Right atrium auricular region (tissue), 2 donors: ENCODE measurements around the gene ALLC. TPM values are rescaled to one million over a fixed set of nuclear protein-coding genes. Genes with fewer than 3 reads are reported as not detected.

ENCODE experiments used
- DNase-seq: peaks from one replicate; pipeline ENCODE4 v3.0.0-alpha.2; 2019; ENCODE audit warnings: low spot score
- H3K27ac ChIP-seq, 2 donors: fragments of 200-600 bp; sonication (generic); 1 replicate in 1 of 2; 2 replicates in 1 of 2; pipeline ENCODE4 v1.5.1; 2016 to 2019
- H3K27me3 ChIP-seq, 2 donors: fragments of 200-600 bp; sonication (generic); one replicate each; pipeline versions ENCODE4 v1.5.1 to v1.6.0; 2017 to 2019
- H3K36me3 ChIP-seq: fragments of 200-600 bp; sonication (generic); one replicate; pipeline ENCODE4 v1.5.1; 2016
- H3K4me1 ChIP-seq, 2 donors: fragments of 200-600 bp; sonication (generic); one replicate each; pipeline versions ENCODE4 v1.5.1 to v1.6.0; 2017 to 2019
- H3K4me3 ChIP-seq, 2 donors: fragments of 200-600 bp; sonication (generic); 1 replicate in 1 of 2; 2 replicates in 1 of 2; pipeline ENCODE4 v1.5.1; 2017 to 2019; ENCODE audit warnings: mild to moderate bottlenecking in 1 of 2, moderate library complexity in 1 of 2
- H3K9me3 ChIP-seq, 2 donors: fragments of 200-600 bp; sonication (generic); one replicate each; pipeline ENCODE4 v1.5.1; 2019
- total RNA-seq, 2 donors: library from RNA; depleted of rRNA; stranded (reverse); fragments of >200 nt; gene quantifications; one replicate each; pipeline ENCODE4 v1.1.0, GENCODE V29; 2016
- TF ChIP-seq, protein P1 (sequence below), 2 donors: fragments of 200-600 bp; sonication (generic); IDR thresholded peaks; one replicate each; pipeline ENCODE4 v1.5.1; 2019; ENCODE audit warnings: antibody characterized with exemption in 2 of 2

Gene ALLC
- total RNA-seq, 2 donors from 2014 or later = not detected

DNA sequence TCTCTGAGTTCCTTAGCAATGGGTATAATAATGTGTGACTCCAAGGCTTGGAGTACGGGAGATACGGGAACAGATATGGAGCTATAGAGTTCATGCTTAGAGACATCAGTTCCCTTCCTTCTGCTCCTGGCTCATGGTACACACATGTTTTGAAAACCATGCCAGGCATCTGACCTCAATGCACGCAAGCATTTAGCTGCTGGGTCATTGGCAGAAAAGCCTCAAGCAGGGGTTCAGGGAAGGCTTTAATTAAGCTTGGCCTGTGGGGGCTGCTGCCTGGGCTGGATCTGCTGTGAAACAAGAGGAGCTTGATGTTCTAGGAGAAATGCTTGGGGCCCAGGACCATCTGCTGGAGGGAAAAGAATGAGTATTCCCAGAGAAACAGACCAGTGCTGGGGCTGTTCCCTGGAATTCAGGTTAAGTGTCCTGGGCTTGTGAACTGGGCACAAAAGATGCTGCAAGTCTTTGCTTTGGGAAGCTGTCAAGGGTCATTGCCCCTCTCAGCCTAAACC, 3.2 kb downstream of the ALLC start:
- Histone ChIP-seq H3K36me3 (no peaks in the 10 kb centered on the region), H3K27ac (no peak overlapping the region), H3K27me3 (no peaks in the 10 kb centered on the region), H3K9me3 (no peaks in the 10 kb centered on the region), H3K4me1 (peaks cover 0 to 22% of the 10 kb centered on the region in 2 donors), H3K4me3 (no peak overlapping the region)
- no peak for DNase-seq
- TF ChIP-seq, protein P1, sequence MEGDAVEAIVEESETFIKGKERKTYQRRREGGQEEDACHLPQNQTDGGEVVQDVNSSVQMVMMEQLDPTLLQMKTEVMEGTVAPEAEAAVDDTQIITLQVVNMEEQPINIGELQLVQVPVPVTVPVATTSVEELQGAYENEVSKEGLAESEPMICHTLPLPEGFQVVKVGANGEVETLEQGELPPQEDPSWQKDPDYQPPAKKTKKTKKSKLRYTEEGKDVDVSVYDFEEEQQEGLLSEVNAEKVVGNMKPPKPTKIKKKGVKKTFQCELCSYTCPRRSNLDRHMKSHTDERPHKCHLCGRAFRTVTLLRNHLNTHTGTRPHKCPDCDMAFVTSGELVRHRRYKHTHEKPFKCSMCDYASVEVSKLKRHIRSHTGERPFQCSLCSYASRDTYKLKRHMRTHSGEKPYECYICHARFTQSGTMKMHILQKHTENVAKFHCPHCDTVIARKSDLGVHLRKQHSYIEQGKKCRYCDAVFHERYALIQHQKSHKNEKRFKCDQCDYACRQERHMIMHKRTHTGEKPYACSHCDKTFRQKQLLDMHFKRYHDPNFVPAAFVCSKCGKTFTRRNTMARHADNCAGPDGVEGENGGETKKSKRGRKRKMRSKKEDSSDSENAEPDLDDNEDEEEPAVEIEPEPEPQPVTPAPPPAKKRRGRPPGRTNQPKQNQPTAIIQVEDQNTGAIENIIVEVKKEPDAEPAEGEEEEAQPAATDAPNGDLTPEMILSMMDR (IDR thresholded peaks at IDR 0.05) = no peak

DNA sequence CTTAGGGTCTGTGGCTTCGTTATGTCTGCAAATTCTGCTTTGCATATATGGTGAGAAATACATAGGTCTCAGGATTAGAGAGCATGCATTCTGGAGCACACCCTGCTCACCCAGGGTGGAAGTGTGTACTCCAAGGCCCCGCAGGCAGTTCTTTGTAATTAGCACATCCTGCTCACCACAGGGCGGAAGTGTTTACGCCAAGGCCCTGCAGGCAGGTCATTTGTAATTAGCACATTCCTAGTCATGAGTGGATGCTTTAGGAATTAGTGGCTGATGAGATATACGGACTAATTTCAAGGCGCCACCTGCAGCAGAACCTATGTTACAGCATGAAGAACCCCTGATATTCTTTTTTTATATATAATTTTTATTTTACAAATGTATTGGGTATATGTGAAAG, 4.2 kb downstream of the ALLC start:
- Histone ChIP-seq H3K9me3 (no peaks in the 10 kb centered on the region), H3K27me3 (no peaks in the 10 kb centered on the region), H3K4me1 (peaks cover 0 to 23% of the 10 kb centered on the region in 2 donors), H3K36me3 (no peaks in the 10 kb centered on the region), H3K4me3 (no peak overlapping the region), H3K27ac (no peak overlapping the region)
- TF ChIP-seq, protein P1 (IDR thresholded peaks at IDR 0.05) = no peak
- DNase-seq = no peak

DNA sequence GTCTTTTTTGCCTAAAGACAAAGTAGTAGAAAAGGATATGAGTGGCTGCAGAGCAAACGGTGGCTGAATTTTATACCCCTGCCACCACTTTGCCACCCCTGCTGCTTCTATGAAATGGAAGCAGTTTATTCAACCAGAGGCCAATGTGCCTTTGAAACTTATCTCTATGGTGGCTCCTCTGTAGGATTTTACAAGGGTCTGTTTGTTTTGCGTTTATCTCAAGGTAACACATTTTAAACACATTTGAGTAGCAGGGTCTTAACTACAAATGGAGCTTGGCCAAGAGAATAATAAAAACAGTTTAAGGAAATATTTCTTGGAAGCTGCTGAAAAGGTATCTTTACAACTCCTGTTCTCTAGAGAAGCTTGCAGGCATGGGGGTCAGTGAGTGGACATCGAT, 6.1 kb downstream of the ALLC start:
- H3K4me3 ChIP-seq = no peak overlapping the region
- peaks cover 0 to 13% of the 10 kb centered on the region in 2 donors for H3K4me1 ChIP-seq
- no peaks in the 10 kb centered on the region for H3K27me3 ChIP-seq
- H3K36me3 ChIP-seq = no peaks in the 10 kb centered on the region
- TF ChIP-seq, protein P1 (IDR thresholded peaks at IDR 0.05) = no peak
- H3K9me3 ChIP-seq = no peaks in the 10 kb centered on the region
- H3K27ac ChIP-seq = no peak overlapping the region
- no peak for DNase-seq

DNA sequence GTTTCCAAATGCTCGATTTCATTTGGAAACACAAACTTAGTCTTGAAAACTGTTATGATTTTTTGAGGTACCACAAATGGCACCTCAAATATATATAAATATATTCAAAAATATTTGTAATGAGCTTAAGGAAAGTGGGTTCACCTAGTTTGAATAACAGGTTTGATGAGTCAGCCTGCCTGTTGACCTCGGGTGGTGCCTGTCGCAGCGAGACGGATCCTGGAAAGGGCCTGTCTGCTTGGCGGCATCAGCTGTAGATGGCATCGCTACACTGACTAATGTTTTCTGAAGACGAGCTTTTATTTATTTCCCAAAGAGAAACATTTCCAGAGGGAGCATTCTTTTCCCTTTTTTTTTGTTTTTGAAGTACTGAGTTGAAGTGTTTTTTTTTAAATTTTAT, 6.9 kb downstream of the ALLC start:
- peaks cover 0 to 6% of the 10 kb centered on the region in 2 donors for H3K4me1 ChIP-seq
- H3K27me3 ChIP-seq = no peaks in the 10 kb centered on the region
- H3K36me3 ChIP-seq = no peaks in the 10 kb centered on the region
- TF ChIP-seq, protein P1 (IDR thresholded peaks at IDR 0.05) = no peak
- DNase-seq = no peak
- H3K9me3 ChIP-seq = no peaks in the 10 kb centered on the region
- no peak overlapping the region for H3K4me3 ChIP-seq
- H3K27ac ChIP-seq = no peak overlapping the region

DNA sequence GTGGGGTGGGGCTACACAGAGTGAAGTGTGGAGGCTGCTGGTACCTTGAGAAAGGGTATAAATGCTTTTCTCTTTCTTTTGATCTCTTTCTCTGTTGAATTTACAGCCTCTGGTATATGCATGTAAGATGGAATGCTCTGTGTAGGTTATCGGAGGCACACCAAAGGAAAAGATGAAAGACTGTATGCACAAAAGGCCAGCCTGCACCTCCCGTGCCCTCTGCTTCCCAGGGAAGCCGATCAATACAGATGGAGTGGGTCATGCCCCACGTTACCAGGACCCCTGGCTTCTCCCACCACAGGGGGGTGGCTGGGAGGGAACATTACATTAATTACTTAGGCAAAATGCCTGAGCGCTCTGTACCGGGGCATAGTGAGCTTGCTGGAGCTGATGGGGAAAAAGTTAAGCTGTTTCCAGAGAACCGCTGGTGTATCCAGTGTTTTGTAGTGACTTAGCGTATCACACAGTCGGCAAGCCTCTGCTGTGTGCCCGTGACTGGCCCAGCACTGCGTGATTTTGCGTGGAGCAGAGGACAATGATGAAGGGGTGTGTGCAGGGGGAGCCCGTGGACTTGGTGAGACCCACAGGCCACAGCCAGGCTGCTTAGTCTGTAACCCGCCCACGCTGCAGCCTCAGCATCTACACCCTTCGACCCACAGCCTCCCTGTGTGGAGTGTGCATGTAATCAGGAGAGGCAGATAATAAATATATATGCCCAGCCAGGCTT, 8.0 kb downstream of the ALLC start:
- Histone ChIP-seq H3K36me3 (no peaks in the 10 kb centered on the region), H3K27ac (no peak overlapping the region), H3K27me3 (no peaks in the 10 kb centered on the region), H3K4me1 (peaks cover 0 to 6% of the 10 kb centered on the region in 2 donors), H3K9me3 (no peaks in the 10 kb centered on the region), H3K4me3 (no peak overlapping the region)
- TF ChIP-seq, protein P1 (IDR thresholded peaks at IDR 0.05) = no peak
- peak; percentile 46 for DNase-seq

DNA sequence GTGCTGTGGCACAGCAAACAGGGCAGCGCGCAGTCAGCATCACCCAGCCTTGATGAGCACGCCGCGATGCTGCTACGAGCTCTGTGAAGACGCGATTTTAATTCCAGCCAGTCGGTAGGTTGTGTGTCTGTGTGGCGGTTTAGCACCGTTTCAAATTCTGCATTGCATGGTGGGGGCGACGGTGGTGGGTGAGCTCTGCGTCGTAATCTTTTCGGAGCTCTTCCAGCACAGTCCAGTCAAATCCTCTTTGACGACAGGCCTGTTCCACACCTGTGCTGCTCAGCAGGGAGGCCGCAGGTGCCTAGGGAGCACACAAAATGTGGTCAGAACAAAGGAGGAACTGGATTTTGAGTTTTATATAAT, 8.6 kb downstream of the ALLC start:
- peaks cover 0 to 6% of the 10 kb centered on the region in 2 donors for H3K4me1 ChIP-seq
- no peaks in the 10 kb centered on the region for H3K36me3 ChIP-seq
- TF ChIP-seq, protein P1 (IDR thresholded peaks at IDR 0.05) = no peak
- H3K27me3 ChIP-seq = no peaks in the 10 kb centered on the region
- no peaks in the 10 kb centered on the region for H3K9me3 ChIP-seq
- DNase-seq = no peak
- H3K27ac ChIP-seq = no peak overlapping the region
- H3K4me3 ChIP-seq = no peak overlapping the region
